SJCRH30 (cell line): Measurements from ENCODE around the gene SLC45A3. TPM values are rescaled to one million over a fixed set of nuclear protein-coding genes. Genes with fewer than 3 reads are reported as not detected.
"Not testable (repeated sequence)": the region's sequence is repeated elsewhere in the genome, so short reads cannot be mapped to it uniquely, and the experiment has no call there.

Source experiments
- DNase-seq, 2 experiments: peaks; one replicate each; pipeline ENCODE4 v3.0.0-alpha.2; 2015 to 2020
- H3K27ac ChIP-seq: fragments of 250-450 bp; sonication (Bioruptor Pico); 2 replicates; pipeline ENCODE4 v1.5.1; 2020; ENCODE audit warnings: mild to moderate bottlenecking, moderate library complexity
- H3K27me3 ChIP-seq: fragments of 250-450 bp; sonication (Bioruptor Pico); 2 replicates; pipeline ENCODE4 v1.5.1; 2020; ENCODE audit warnings: mild to moderate bottlenecking, moderate library complexity
- H3K36me3 ChIP-seq: fragments of 250-450 bp; sonication (Bioruptor Pico); 2 replicates; pipeline ENCODE4 v1.5.1; 2020; ENCODE audit warnings: mild to moderate bottlenecking, moderate library complexity
- H3K4me1 ChIP-seq: fragments of 250-450 bp; sonication (Bioruptor Pico); 2 replicates; pipeline ENCODE4 v1.5.1; 2020; ENCODE audit warnings: mild to moderate bottlenecking, moderate library complexity
- H3K4me3 ChIP-seq: fragments of 250-450 bp; sonication (Bioruptor Pico); 2 replicates; pipeline ENCODE4 v1.5.1; 2020; ENCODE audit warnings: mild to moderate bottlenecking, moderate library complexity
- H3K9me3 ChIP-seq: fragments of 250-450 bp; sonication (Bioruptor Pico); replicated peaks from 2 replicates; pipeline ENCODE4 v1.5.1; 2020; ENCODE audit warnings: mild to moderate bottlenecking, moderate library complexity
- total RNA-seq: library from RNA; depleted of rRNA; stranded (reverse); fragments of >200 nt; shearing (Covaris generic); gene quantifications from 2 replicates; pipeline ENCODE4 v1.2.3, GENCODE V29; 2014

SLC45A3 gene
- total RNA-seq, 1 experiment from 2014 or later = 11.7 TPM

- Histone ChIP-seq H3K9me3 (no peaks in the 10 kb centered on the region), H3K27ac (no peak overlapping the region), H3K4me1 (peaks cover 4% of the 10 kb centered on the region; the same call in 1 of the 2 replicates), H3K4me3 (no peak overlapping the region), H3K36me3 (no peaks in the 10 kb centered on the region), H3K27me3 (no peaks in the 10 kb centered on the region)
- DNase-seq = no peak
Observed at GRCh38 chr1:205642679-205643307, 37.5 kb downstream of the SLC45A3 start.

- H3K36me3 ChIP-seq = no peaks in the 10 kb centered on the region
- H3K4me3 ChIP-seq = no peak overlapping the region
- no peaks in the 10 kb centered on the region for H3K4me1 ChIP-seq
- H3K27ac ChIP-seq = no peak overlapping the region
- H3K27me3 ChIP-seq = no peaks in the 10 kb centered on the region
- DNase-seq = no peak
- H3K9me3 ChIP-seq = no peaks in the 10 kb centered on the region
Observed at GRCh38 chr1:205639567-205639966, 40.7 kb downstream of the SLC45A3 start.

GRCh38 chr1:205637854-205638468, 42.3 kb downstream of the SLC45A3 start:
- H3K4me1 ChIP-seq = 0 out of 2 replicates have a peak, but pooled peaks cover under 1% of the 10 kb centered on the region
- no peaks in the 10 kb centered on the region for H3K27me3 ChIP-seq
- no peaks in the 10 kb centered on the region for H3K36me3 ChIP-seq
- no peak overlapping the region for H3K27ac ChIP-seq
- no peak overlapping the region for H3K4me3 ChIP-seq
- H3K9me3 ChIP-seq = no peaks in the 10 kb centered on the region
- no peak for DNase-seq

- Histone ChIP-seq H3K4me1 (0 out of 2 replicates have a peak, but pooled peaks cover 5% of the 10 kb centered on the region), H3K36me3 (no peaks in the 10 kb centered on the region), H3K27ac (no peak overlapping the region), H3K27me3 (no peaks in the 10 kb centered on the region), H3K4me3 (no peak overlapping the region), H3K9me3 (no peaks in the 10 kb centered on the region)
- DNase-seq = no peak
Observed at GRCh38 chr1:205636732-205637131, 43.6 kb downstream of the SLC45A3 start.

GRCh38 chr1:205636138-205636530, 44.2 kb downstream of the SLC45A3 start:
- not testable (repeated sequence) for DNase-seq, H3K9me3 ChIP-seq, H3K4me1 ChIP-seq, H3K4me3 ChIP-seq, H3K27me3 ChIP-seq, H3K27ac ChIP-seq, H3K36me3 ChIP-seq

GRCh38 chr1:205633421-205633976, 46.8 kb downstream of the SLC45A3 start:
- no peak for DNase-seq
- H3K4me1 ChIP-seq = peaks cover 13% of the 10 kb centered on the region; the same call in 1 of the 2 replicates
- no peak overlapping the region for H3K27ac ChIP-seq
- H3K36me3 ChIP-seq = no peaks in the 10 kb centered on the region
- no peak overlapping the region for H3K4me3 ChIP-seq
- no peaks in the 10 kb centered on the region for H3K9me3 ChIP-seq
- no peaks in the 10 kb centered on the region for H3K27me3 ChIP-seq

- Histone ChIP-seq H3K27me3 (no peaks in the 10 kb centered on the region), H3K9me3 (no peaks in the 10 kb centered on the region), H3K36me3 (no peaks in the 10 kb centered on the region), H3K27ac (no peak overlapping the region), H3K4me1 (peaks cover 13% of the 10 kb centered on the region; the same call in 1 of the 2 replicates), H3K4me3 (peak overlapping the region; percentile 91)
- DNase-seq = no peak
Observed at GRCh38 chr1:205632669-205633169, 47.6 kb downstream of the SLC45A3 start.

GRCh38 chr1:205631768-205632668, 48.3 kb downstream of the SLC45A3 start, which contains the start of gene ELK4:
Gene ELK4, minus strand, starts transcription at chr1:205632011. Its CDS starts 8,129 bp downstream, at chr1:205623882.
- H3K4me3 ChIP-seq = peak within 1 kb of the TSS; percentile 91
- DNase-seq = peak; percentile 99
- H3K9me3 ChIP-seq = no peaks in the 10 kb centered on the region
- H3K36me3 ChIP-seq = no peaks in the 10 kb centered on the region
- peaks cover 13% of the 10 kb centered on the region; the same call in 1 of the 2 replicates for H3K4me1 ChIP-seq
- peak within 1 kb of the TSS; percentile 91 for H3K27ac ChIP-seq
- no peaks in the 10 kb centered on the region for H3K27me3 ChIP-seq

GRCh38 chr1:205631010-205631767, 49.1 kb downstream of the SLC45A3 start:
- H3K36me3 ChIP-seq = 0 out of 2 replicates have a peak, but pooled peaks cover 2% of the 10 kb centered on the region
- no peaks in the 10 kb centered on the region for H3K27me3 ChIP-seq
- H3K4me1 ChIP-seq = peaks cover 13% of the 10 kb centered on the region; the same call in 1 of the 2 replicates
- H3K4me3 ChIP-seq = peak overlapping the region; percentile 91
- H3K9me3 ChIP-seq = no peaks in the 10 kb centered on the region
- peak; percentile 82 to 92 for DNase-seq
- H3K27ac ChIP-seq = peak overlapping the region; percentile 91

- H3K4me1 ChIP-seq = peaks cover 13% of the 10 kb centered on the region; the same call in 1 of the 2 replicates
- H3K4me3 ChIP-seq = peak overlapping the region; percentile 91
- H3K9me3 ChIP-seq = no peaks in the 10 kb centered on the region
- DNase-seq = no peak
- H3K27ac ChIP-seq = peak overlapping the region; percentile 91
- 0 out of 2 replicates have a peak, but pooled peaks cover 2% of the 10 kb centered on the region for H3K36me3 ChIP-seq
- no peaks in the 10 kb centered on the region for H3K27me3 ChIP-seq
Observed at GRCh38 chr1:205630651-205631009, 49.7 kb downstream of the SLC45A3 start.

- peaks cover 13% of the 10 kb centered on the region; the same call in 1 of the 2 replicates for H3K4me1 ChIP-seq
- no peaks in the 10 kb centered on the region for H3K9me3 ChIP-seq
- no peak for DNase-seq
- H3K27me3 ChIP-seq = no peaks in the 10 kb centered on the region
- H3K27ac ChIP-seq = peak overlapping the region; percentile 91
- peak overlapping the region; percentile 91 for H3K4me3 ChIP-seq
- 0 out of 2 replicates have a peak, but pooled peaks cover 2% of the 10 kb centered on the region for H3K36me3 ChIP-seq
Observed at GRCh38 chr1:205630241-205630640, 50.1 kb downstream of the SLC45A3 start.

GRCh38 chr1:205629751-205630150, 50.6 kb downstream of the SLC45A3 start:
- Histone ChIP-seq H3K27me3 (no peaks in the 10 kb centered on the region), H3K27ac (no peak overlapping the region), H3K4me3 (no peak overlapping the region), H3K9me3 (no peaks in the 10 kb centered on the region), H3K36me3 (0 out of 2 replicates have a peak, but pooled peaks cover 2% of the 10 kb centered on the region), H3K4me1 (peaks cover 13% of the 10 kb centered on the region; the same call in 1 of the 2 replicates)
- no peak for DNase-seq

- Histone ChIP-seq H3K27ac (no peak overlapping the region), H3K27me3 (no peaks in the 10 kb centered on the region), H3K36me3 (peaks cover 11% of the 10 kb centered on the region), H3K4me1 (peaks cover 13% of the 10 kb centered on the region; the same call in 1 of the 2 replicates), H3K9me3 (no peaks in the 10 kb centered on the region), H3K4me3 (no peak overlapping the region)
- no peak for DNase-seq
Observed at GRCh38 chr1:205627956-205628355, 52.4 kb downstream of the SLC45A3 start.
